HEK293 (cell line): ENCODE data around the gene HSPH1.

Source experiments
- OVOL3 ChIP-seq: fragments of 450-650 bp; formaldehyde crosslinking; IDR thresholded peaks from 2 replicates; pipeline ENCODE4 v1.5.1; 2016; ENCODE audit warnings: missing biosample characterization, missing genetic modification characterization
- PRDM10 ChIP-seq: fragments of 450-650 bp; formaldehyde crosslinking; IDR thresholded peaks from 2 replicates; pipeline ENCODE4 v1.5.1; 2016; ENCODE audit warnings: missing biosample characterization, missing genetic modification characterization
- ZBTB10 ChIP-seq: fragments of 450-650 bp; formaldehyde crosslinking; IDR thresholded peaks from 2 replicates; pipeline ENCODE4 v1.5.1; 2016; ENCODE audit warnings: missing biosample characterization, missing genetic modification characterization
- ZBTB44 ChIP-seq: fragments of 450-650 bp; IDR thresholded peaks from 2 replicates; pipeline ENCODE4 v1.5.1; 2018; ENCODE audit warnings: missing biosample characterization, mild to moderate bottlenecking, missing genetic modification characterization
- ZBTB8A ChIP-seq: fragments of 450-650 bp; formaldehyde crosslinking; IDR thresholded peaks from 2 replicates; pipeline ENCODE4 v1.5.1; 2016; ENCODE audit warnings: missing biosample characterization, missing genetic modification characterization
- ZFHX2 ChIP-seq: fragments of 450-650 bp; formaldehyde crosslinking; conservative IDR thresholded peaks from 2 replicates; pipeline ENCODE4 v1.5.1; 2016; ENCODE audit warnings: missing biosample characterization, missing genetic modification characterization
- ZNF18 ChIP-seq: fragments of 450-650 bp; formaldehyde crosslinking; IDR thresholded peaks from 2 replicates; pipeline ENCODE4 v1.5.1; 2016; ENCODE audit warnings: missing biosample characterization, missing genetic modification characterization
- ZNF211 ChIP-seq: fragments of 450-650 bp; formaldehyde crosslinking; IDR thresholded peaks from 2 replicates; pipeline ENCODE4 v1.5.1; 2016; ENCODE audit warnings: low read depth, missing biosample characterization, missing genetic modification characterization
- ZNF23 ChIP-seq: fragments of 450-650 bp; formaldehyde crosslinking; IDR thresholded peaks from 2 replicates; pipeline ENCODE4 v1.5.1; 2016; ENCODE audit warnings: missing biosample characterization, missing genetic modification characterization, borderline replicate concordance
- ZNF280C ChIP-seq: fragments of 450-650 bp; formaldehyde crosslinking; IDR thresholded peaks from 2 replicates; pipeline ENCODE4 v1.5.1; 2016; ENCODE audit warnings: missing biosample characterization, missing genetic modification characterization
- ZNF341 ChIP-seq: fragments of 450-650 bp; formaldehyde crosslinking; IDR thresholded peaks from 2 replicates; pipeline ENCODE4; 2016; ENCODE audit warnings: low read depth, missing biosample characterization, missing genetic modification characterization
- ZNF529 ChIP-seq: fragments of 450-650 bp; formaldehyde crosslinking; IDR thresholded peaks from 2 replicates; pipeline ENCODE4 v1.5.1; 2017; ENCODE audit warnings: missing genetic modification characterization, missing biosample characterization; ENCODE audit not compliant: insufficient replicate concordance
- ZNF561 ChIP-seq: fragments of 450-650 bp; IDR thresholded peaks from 2 replicates; pipeline ENCODE4 v1.5.1; 2018; ENCODE audit warnings: missing biosample characterization, missing genetic modification characterization, borderline replicate concordance
- ZNF610 ChIP-seq: fragments of 450-650 bp; formaldehyde crosslinking; IDR thresholded peaks from 2 replicates; pipeline ENCODE4 v1.5.1; 2016; ENCODE audit warnings: missing biosample characterization, missing genetic modification characterization, borderline replicate concordance
- ZNF785 ChIP-seq: fragments of 450-650 bp; formaldehyde crosslinking; IDR thresholded peaks from 2 replicates; pipeline ENCODE4 v1.5.1; 2016; ENCODE audit warnings: missing biosample characterization, missing genetic modification characterization

HSPH1 gene

GRCh38 chr13:31160857-31161556 lies 697 bp downstream of the HSPH1 start (continued):
- TF ChIP-seq ZBTB10 (0 out of 2 replicates have a peak, but pooled peaks have one; percentile 10), ZNF561 (tag by site-specific recombination) (no peak), PRDM10 (tag by site-specific recombination) (peak; percentile 86), OVOL3 (tag by site-specific recombination) (no peak), ZNF280C (no peak), ZFHX2 (tag by site-specific recombination) (peak; percentile 69), ZNF529 (tag by site-specific recombination) (no peak), ZNF341 (tag by site-specific recombination) (no peak), ZNF785 (no peak), ZNF211 (no peak), ZNF610 (tag by site-specific recombination) (no peak), ZBTB8A (peak; percentile 18; the same call in 1 of the 2 replicates), ZBTB44 (tag by site-specific recombination) (no peak), ZNF18 (tag by site-specific recombination) (no peak), ZNF23 (tag by site-specific recombination) (no peak)
